ENCODE data around the gene KIRREL1.

DNA sequence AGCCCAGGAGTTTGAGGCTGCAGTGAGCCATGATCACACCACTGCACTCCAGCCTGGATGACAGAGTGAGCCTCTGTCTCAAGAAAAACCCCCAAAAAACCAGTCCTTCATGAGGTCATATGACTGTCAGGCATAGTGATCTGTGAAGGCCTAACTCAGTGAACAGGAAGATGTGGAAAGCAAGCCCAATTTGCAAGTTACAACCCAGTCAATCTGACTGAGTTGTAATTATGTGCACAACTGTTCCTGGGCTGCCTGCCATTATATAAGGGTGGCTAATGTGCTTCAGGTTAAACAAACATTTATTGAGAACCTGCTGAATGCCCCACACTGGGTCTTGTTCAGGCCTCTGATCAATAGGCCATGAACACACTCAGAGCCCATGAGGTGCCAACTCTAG, 38.2 kb upstream of the KIRREL1 start:
- TF ChIP-seq POLR2AphosphoS5 (IDR thresholded peaks at IDR 0.05; ENCODE audit: low read depth, low read length) (no peak), SIN3A (IDR thresholded peaks at IDR 0.05; ENCODE audit: borderline replicate concordance, insufficient read depth, low read length) (no peak)
